ENCODE data around the gene COL26A1.
A peak's percentile ranks its signal among the peaks of the same experiment; 100 is the strongest.
"Not testable (repeated sequence)": the region's sequence is repeated elsewhere in the genome, so short reads cannot be mapped to it uniquely, and the experiment has no call there.

COL26A1 gene

GRCh38 chr7:101496017-101496416 lies 133.3 kb downstream of the COL26A1 start:
- DNase-seq (ENCODE audit: low spot score): no peak

DNA sequence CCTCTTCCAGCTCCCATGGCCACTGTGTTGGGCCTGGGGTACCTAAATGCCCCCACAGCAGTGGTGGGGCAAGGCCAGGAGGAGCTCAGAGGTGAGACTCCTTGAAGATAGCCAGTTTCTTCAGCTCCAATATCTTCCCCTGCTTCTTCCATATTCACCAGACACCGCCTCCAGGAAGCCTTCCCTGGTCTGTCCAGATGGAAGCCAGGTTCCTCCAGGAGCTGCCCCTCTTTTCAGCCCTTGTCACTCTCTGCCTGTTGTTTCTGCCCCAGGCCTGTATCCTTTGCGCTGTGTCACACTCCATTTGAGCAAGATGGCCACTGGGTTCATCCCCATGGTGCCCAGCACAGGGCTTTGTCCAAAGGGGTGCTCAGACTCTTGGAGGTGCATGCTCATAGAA lies 138.7 kb downstream of the COL26A1 start:
- DNase-seq (ENCODE audit: low spot score): no peak

GRCh38 chr7:101502466-101503098 lies 139.9 kb downstream of the COL26A1 start:
- DNase-seq (ENCODE audit: low spot score): no peak

- not testable (repeated sequence) for DNase-seq (ENCODE audit: low spot score)
Observed at GRCh38 chr7:101505510-101505909, 142.8 kb downstream of the COL26A1 start.

DNA sequence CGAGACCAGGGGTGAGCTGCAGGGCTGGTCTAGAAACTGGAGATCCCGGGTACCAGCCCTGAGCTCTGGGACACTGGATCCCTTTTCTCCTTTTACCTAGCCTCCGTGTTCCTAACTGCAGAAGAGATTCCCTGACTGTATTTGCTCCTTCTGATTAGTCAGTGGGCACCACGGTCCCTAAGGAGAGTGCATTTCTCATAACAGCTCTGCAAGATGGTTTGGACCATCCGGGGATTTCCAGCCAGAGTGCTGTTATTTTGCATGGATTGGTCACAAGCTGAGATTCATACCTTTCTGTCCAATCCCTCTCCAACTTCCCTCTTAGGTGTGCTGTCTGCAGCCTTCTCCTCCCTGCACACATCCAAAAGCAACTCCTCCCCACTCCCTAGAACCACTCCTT lies 143.9 kb downstream of the COL26A1 start:
- DNase-seq (ENCODE audit: low spot score): no peak

DNA sequence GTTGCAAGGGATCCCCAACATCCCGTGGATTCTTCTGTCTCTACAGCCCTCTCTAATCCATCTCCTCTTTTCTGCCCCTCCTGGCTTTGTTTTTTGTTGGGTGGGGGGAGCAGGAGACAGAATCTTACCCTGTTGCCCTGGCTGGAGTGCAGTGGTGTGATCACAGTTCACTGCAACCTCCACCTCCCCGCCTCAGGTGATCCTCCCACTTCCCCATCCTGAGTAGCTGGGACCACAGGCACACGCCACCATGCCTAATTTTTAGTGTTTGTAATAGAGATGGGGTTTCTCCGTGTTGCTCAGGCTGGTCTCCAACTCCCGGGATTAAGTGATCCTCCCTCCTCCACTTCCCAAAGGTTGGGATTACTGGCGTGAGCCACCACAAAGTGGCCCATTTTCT lies 144.7 kb downstream of the COL26A1 start:
- no peak for DNase-seq (ENCODE audit: low spot score)

GRCh38 chr7:101507791-101508252 lies 145.1 kb downstream of the COL26A1 start:
- DNase-seq (ENCODE audit: low spot score): no peak

DNA sequence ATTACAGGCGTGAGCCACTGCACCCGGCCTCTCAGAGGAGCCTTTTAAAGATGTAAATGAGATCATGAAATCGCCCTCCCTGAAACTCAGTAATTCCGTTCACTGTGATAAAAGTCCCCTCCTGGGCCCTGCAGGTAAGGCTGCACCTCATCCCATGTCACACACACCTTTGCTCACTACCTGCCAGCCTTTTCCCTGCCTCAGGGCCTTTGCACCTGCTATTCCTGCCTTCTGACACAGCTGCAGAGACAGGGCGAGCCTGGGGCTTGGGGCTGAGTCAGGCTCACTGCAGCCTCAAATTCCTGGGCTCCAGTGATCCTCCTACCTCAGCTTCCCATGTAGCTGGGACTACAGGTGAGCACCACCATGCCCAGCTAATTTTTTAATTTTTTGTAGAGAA lies 147.6 kb downstream of the COL26A1 start:
- no peak for DNase-seq (ENCODE audit: low spot score)

DNA sequence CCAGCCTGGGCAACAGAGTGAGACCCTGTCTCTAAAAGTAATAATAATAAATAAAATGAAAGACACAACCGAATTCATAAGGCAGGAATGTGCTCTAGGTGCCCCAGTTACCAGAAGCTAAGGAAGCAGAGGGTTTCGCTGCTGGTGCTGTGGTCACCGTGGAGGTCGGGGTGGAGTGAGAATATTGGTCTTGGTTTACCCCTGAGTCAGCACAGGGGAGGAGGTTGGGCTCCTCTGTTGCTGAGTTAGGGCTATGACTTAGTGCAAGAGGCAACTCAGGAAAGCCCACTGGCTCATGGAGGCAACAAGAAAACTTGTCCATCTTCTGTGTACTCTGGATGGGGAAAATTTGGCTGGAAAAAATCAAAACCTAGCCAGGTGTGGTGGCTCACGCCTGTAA lies 149.3 kb downstream of the COL26A1 start:
- DNase-seq (ENCODE audit: low spot score): no peak

- no peak for DNase-seq (ENCODE audit: low spot score)
Observed at GRCh38 chr7:101516851-101517250, 154.2 kb downstream of the COL26A1 start.

- no peak for DNase-seq (ENCODE audit: low spot score)
Observed at GRCh38 chr7:101517304-101517703, 154.6 kb downstream of the COL26A1 start.

- DNase-seq (ENCODE audit: low spot score): no peak
Observed at GRCh38 chr7:101518336-101518735, 155.7 kb downstream of the COL26A1 start.

- no peak for DNase-seq (ENCODE audit: low spot score)
Observed at GRCh38 chr7:101519324-101520023, 156.8 kb downstream of the COL26A1 start.

DNA sequence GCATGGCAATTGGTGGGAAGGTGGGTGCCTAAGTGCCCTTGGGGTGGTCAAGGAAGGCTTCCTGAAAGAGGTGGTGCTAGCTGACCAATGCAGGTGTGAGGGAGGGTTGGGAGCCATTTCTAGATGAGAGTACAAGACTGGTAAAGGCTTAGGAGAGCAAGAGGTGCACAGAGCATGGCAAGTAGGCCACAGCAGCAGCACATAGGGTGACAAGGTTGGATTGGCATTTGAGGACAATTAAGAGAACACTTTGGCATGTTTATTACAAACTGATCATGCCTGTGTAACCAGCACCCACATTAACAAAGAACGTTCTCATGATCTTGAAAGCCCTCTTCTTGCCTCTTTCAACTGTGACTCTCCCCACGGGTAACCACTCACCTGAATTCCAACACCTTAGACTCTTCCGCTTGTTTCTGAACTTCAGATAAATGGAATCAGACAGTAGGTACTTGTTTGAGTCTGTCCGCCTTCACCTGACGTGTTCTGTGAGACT lies 158.8 kb downstream of the COL26A1 start:
- no peak for DNase-seq (ENCODE audit: low spot score)

GRCh38 chr7:101522021-101522420 lies 159.3 kb downstream of the COL26A1 start:
- DNase-seq (ENCODE audit: low spot score): no peak

- peak; percentile 33 for DNase-seq (ENCODE audit: low spot score)
Observed at GRCh38 chr7:101527844-101528667, 165.4 kb downstream of the COL26A1 start.

DNA sequence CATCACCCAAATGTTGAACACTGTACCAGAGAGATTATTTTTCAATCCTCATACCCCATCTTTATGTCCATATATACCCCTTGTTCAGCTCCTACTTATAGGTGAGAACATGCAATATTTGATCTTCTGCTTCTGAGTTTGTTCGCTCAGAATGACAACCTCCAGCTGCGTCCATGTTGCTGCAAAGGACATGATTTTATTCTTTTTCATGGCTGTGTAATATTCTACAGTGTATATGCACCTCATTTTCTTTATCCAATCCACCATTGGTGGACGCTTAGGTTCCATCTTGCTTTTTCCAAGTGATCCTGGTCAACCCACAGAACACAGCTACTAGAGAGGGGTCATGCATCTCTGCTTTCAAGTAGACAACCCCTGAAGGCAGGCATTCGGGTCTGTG lies 166.9 kb downstream of the COL26A1 start:
- DNase-seq (ENCODE audit: low spot score): no peak

- no peak for DNase-seq (ENCODE audit: low spot score)
Observed at GRCh38 chr7:101531726-101532357, 169.2 kb downstream of the COL26A1 start.

GRCh38 chr7:101532400-101533102 lies 169.9 kb downstream of the COL26A1 start:
- DNase-seq (ENCODE audit: low spot score): no peak

- DNase-seq (ENCODE audit: low spot score): no peak
Observed at GRCh38 chr7:101533103-101533465, 170.4 kb downstream of the COL26A1 start.

- DNase-seq (ENCODE audit: low spot score): no peak
Observed at GRCh38 chr7:101534015-101534803, 171.5 kb downstream of the COL26A1 start.

All from globus pallidus (tissue), 1 donor.